Natural killer cell (primary cell): Measurements from ENCODE around the gene MYPN. TPM values are rescaled to one million over a fixed set of nuclear protein-coding genes. Genes with fewer than 3 reads are reported as not detected.

Source experiments
- ATAC-seq, 3 donors: fragments of 150-1000 bp in 2 of 3; fragments of 200-7000 bp in 1 of 3; cut with Tn5 transposase; 1 replicate in 1 of 3; 2 replicates in 2 of 3; pipeline ENCODE4 v1.10.0; 2021; ENCODE audit warnings: mild to moderate bottlenecking in 2 of 3, moderate library complexity in 2 of 3
- DNase-seq, 2 donors: peaks; one replicate each; pipeline versions ENCODE4 v3.0.0 to v3.0.0-alpha.2; 2013 to 2021; ENCODE audit warnings: mixed read lengths in 1 of 2
- H3K27ac ChIP-seq: one replicate; pipeline ENCODE4 v1.5.1; 2013; ENCODE audit warnings: mild to moderate bottlenecking, low read length
- H3K27me3 ChIP-seq: one replicate; pipeline ENCODE4 v1.6.1; 2013; ENCODE audit warnings: low read length; ENCODE audit not compliant: control insufficient read depth, insufficient read depth
- H3K36me3 ChIP-seq: one replicate; pipeline ENCODE4 v1.6.1; 2013; ENCODE audit warnings: low read length; ENCODE audit not compliant: control insufficient read depth, insufficient read depth
- H3K4me1 ChIP-seq: one replicate; pipeline ENCODE4 v1.6.1; 2013; ENCODE audit warnings: low read length; ENCODE audit not compliant: control insufficient read depth, insufficient read depth
- H3K4me3 ChIP-seq: one replicate; pipeline ENCODE4 v1.5.1; 2013; ENCODE audit warnings: low read length
- H3K9me3 ChIP-seq: one replicate; pipeline ENCODE4 v1.6.1; 2013; ENCODE audit warnings: low read length; ENCODE audit not compliant: control insufficient read depth, insufficient read depth
- H3K27ac Mint-ChIP-seq, 2 donors: one replicate each; pipeline ENCODE4 v1.8.0; 2022; ENCODE audit warnings: mild to moderate bottlenecking in 2 of 2, mixed read lengths in 2 of 2, moderate library complexity in 1 of 2
- H3K27me3 Mint-ChIP-seq, 2 donors: one replicate each; pipeline ENCODE4 v1.8.0; 2022; ENCODE audit warnings: low read depth in 2 of 2, mixed read lengths in 2 of 2
- H3K36me3 Mint-ChIP-seq: one replicate; pipeline ENCODE4 v1.8.0; 2022; ENCODE audit warnings: mixed read lengths
- H3K4me1 Mint-ChIP-seq, 2 donors: one replicate each; pipeline ENCODE4 v1.8.0; 2022; ENCODE audit warnings: mixed read lengths in 2 of 2
- H3K4me3 Mint-ChIP-seq: one replicate; pipeline ENCODE4 v1.8.0; 2022; ENCODE audit warnings: mild to moderate bottlenecking, moderate library complexity, mixed read lengths
- H3K9me3 Mint-ChIP-seq, 2 donors: one replicate each; pipeline ENCODE4 v1.8.0; 2022; ENCODE audit warnings: mixed read lengths in 2 of 2
- WGBS: methylation state at CpG from one replicate; pipeline ENCODE4 v1.1.7; 2013; ENCODE audit warnings: missing lambda C conversion rate; ENCODE audit not compliant: insufficient coverage; 5-methylcytosine and 5-hydroxymethylcytosine counted together
- intact Hi-C: fragments of 100-400 bp; cut with micrococcal nuclease; formaldehyde crosslinking; loops from one replicate; pipeline ENCODE4 v1.14.2; 2022
- total RNA-seq, 4 donors: library from RNA; stranded (reverse); fragments of 120-200 nt in 1 of 4; gene quantifications; one replicate each; pipeline versions ENCODE4 v1.2.3 to v1.2.4, GENCODE V29; 2013 to 2022
- TF ChIP-seq, protein P1 (sequence below): fragments of 200-600 bp; IDR thresholded peaks from one replicate; pipeline ENCODE4 v1.8.0; 2022; ENCODE audit warnings: antibody characterized with exemption

The MYPN gene
- total RNA-seq, 3 donors from 2014 or later (not counting 1 experiment from before 2014, with no cell fraction given), result not detected

GRCh38 chr10:68139448-68140272 lies 30.4 kb downstream of the MYPN start:
- H3K4me3 Mint-ChIP-seq, result no peak overlapping the region
- H3K4me1 Mint-ChIP-seq, result no peaks in the 10 kb centered on the region
- ATAC-seq (no peak), DNase-seq (no peak)
- H3K27ac ChIP-seq, result no peak overlapping the region
- no peaks in the 10 kb centered on the region for H3K4me1 ChIP-seq
- no peaks in the 10 kb centered on the region for H3K9me3 ChIP-seq
- H3K4me3 ChIP-seq, result no peak overlapping the region
- no peaks in the 10 kb centered on the region for H3K36me3 ChIP-seq
- no peaks in the 10 kb centered on the region for H3K9me3 Mint-ChIP-seq
- intact Hi-C loops, result no loop called here
- peaks cover 23 to 28% of the 10 kb centered on the region in 2 donors for H3K27me3 Mint-ChIP-seq
- no peak overlapping the region for H3K27ac Mint-ChIP-seq
- no peaks in the 10 kb centered on the region for H3K36me3 Mint-ChIP-seq
- 84% methylated on average over 4 of the region's 6 CpGs for WGBS
- TF ChIP-seq, protein P1, sequence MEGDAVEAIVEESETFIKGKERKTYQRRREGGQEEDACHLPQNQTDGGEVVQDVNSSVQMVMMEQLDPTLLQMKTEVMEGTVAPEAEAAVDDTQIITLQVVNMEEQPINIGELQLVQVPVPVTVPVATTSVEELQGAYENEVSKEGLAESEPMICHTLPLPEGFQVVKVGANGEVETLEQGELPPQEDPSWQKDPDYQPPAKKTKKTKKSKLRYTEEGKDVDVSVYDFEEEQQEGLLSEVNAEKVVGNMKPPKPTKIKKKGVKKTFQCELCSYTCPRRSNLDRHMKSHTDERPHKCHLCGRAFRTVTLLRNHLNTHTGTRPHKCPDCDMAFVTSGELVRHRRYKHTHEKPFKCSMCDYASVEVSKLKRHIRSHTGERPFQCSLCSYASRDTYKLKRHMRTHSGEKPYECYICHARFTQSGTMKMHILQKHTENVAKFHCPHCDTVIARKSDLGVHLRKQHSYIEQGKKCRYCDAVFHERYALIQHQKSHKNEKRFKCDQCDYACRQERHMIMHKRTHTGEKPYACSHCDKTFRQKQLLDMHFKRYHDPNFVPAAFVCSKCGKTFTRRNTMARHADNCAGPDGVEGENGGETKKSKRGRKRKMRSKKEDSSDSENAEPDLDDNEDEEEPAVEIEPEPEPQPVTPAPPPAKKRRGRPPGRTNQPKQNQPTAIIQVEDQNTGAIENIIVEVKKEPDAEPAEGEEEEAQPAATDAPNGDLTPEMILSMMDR, result no peak
- H3K27me3 ChIP-seq, result no peaks in the 10 kb centered on the region

DNA sequence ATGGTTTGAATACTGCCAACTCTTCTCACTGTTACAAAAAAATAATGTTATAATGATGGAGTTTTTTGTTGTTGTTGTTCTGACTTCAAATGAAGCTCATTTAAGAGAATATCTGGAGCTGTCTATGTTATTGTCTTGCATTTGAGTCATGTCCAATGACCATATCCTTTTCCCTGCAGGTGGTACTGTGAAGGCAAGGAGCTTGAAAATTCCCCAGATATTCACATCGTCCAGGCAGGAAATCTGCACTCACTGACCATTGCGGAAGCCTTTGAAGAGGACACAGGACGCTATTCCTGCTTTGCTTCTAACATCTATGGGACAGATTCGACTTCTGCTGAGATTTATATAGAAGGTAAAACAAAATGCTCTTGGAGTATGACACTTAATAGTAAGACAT lies 33.5 kb downstream of the MYPN start:
- Histone ChIP-seq H3K4me1 (no peaks in the 10 kb centered on the region), H3K27ac (no peak overlapping the region), H3K9me3 (no peaks in the 10 kb centered on the region), H3K36me3 (no peaks in the 10 kb centered on the region), H3K27me3 (peaks cover 3% of the 10 kb centered on the region), H3K4me3 (no peak overlapping the region)
- H3K4me1 Mint-ChIP-seq, result no peaks in the 10 kb centered on the region
- H3K27ac Mint-ChIP-seq, result no peak overlapping the region
- intact Hi-C loops, result no loop called here
- TF ChIP-seq, protein P1, result no peak
- peaks cover 27 to 43% of the 10 kb centered on the region in 2 donors for H3K27me3 Mint-ChIP-seq
- ATAC-seq (no peak), DNase-seq (no peak)
- H3K36me3 Mint-ChIP-seq, result no peaks in the 10 kb centered on the region
- WGBS, result 92% methylated on average over 3 of the region's 4 CpGs
- H3K9me3 Mint-ChIP-seq, result no peaks in the 10 kb centered on the region
- H3K4me3 Mint-ChIP-seq, result no peak overlapping the region

GRCh38 chr10:68144709-68145108 lies 35.4 kb downstream of the MYPN start:
- Mint-ChIP-seq H3K36me3 (no peaks in the 10 kb centered on the region), H3K27ac (no peak overlapping the region), H3K4me3 (no peak overlapping the region), H3K27me3 (peaks cover 21 to 25% of the 10 kb centered on the region in 2 donors), H3K9me3 (no peaks in the 10 kb centered on the region), H3K4me1 (no peaks in the 10 kb centered on the region)
- intact Hi-C loops, result no loop called here
- DNase-seq (no peak), ATAC-seq (no peak)
- TF ChIP-seq, protein P1, result no peak
- Histone ChIP-seq H3K27ac (no peak overlapping the region), H3K4me3 (no peak overlapping the region), H3K4me1 (no peaks in the 10 kb centered on the region), H3K9me3 (no peaks in the 10 kb centered on the region), H3K27me3 (peaks cover 3% of the 10 kb centered on the region), H3K36me3 (no peaks in the 10 kb centered on the region)
- 93% methylated on average over 4 of the region's 6 CpGs for WGBS
